B cell (primary cell): ENCODE measurements around the gene ABHD18.

ENCODE experiments used
- EZH2 ChIP-seq: IDR thresholded peaks from 2 replicates; pipeline ENCODE4 v1.6.1; 2012; ENCODE audit warnings: borderline replicate concordance, low read depth, mild to moderate bottlenecking, moderate library complexity, low read length; ENCODE audit not compliant: insufficient read depth, poor library complexity, severe bottlenecking
- TF ChIP-seq, protein P1 (sequence below): fragments of 200-600 bp; IDR thresholded peaks from one replicate; pipeline ENCODE4 v1.8.0; 2022; ENCODE audit warnings: antibody characterized with exemption, mild to moderate bottlenecking

DNA sequence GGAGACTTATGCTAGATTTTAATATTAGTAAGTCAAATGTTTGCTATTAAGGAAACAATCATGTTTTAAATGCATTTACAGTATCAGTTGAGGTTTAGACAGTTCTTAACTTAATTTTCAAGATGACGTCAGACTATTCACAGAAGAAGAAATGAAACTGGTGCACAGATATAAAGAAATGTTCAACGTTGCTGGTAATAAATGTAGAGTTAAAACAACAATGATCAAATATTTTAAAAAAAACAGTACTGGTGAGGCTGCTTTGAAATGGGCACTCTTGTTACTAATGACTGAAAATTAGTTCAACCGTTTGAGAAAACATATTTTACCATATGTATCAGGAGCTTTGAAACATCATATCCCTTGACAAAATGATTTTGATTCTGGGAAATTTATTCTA, 44.2 kb downstream of the ABHD18 start:
- TF ChIP-seq, protein P1, sequence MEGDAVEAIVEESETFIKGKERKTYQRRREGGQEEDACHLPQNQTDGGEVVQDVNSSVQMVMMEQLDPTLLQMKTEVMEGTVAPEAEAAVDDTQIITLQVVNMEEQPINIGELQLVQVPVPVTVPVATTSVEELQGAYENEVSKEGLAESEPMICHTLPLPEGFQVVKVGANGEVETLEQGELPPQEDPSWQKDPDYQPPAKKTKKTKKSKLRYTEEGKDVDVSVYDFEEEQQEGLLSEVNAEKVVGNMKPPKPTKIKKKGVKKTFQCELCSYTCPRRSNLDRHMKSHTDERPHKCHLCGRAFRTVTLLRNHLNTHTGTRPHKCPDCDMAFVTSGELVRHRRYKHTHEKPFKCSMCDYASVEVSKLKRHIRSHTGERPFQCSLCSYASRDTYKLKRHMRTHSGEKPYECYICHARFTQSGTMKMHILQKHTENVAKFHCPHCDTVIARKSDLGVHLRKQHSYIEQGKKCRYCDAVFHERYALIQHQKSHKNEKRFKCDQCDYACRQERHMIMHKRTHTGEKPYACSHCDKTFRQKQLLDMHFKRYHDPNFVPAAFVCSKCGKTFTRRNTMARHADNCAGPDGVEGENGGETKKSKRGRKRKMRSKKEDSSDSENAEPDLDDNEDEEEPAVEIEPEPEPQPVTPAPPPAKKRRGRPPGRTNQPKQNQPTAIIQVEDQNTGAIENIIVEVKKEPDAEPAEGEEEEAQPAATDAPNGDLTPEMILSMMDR, result no peak
- no peak for TF ChIP-seq EZH2
